GM12878 (cell line): Measurements from ENCODE around the gene FALEC. TPM values are rescaled to one million over a fixed set of nuclear protein-coding genes. Genes with fewer than 3 reads are reported as not detected.

Experiments
- ATAC-seq: fragments of 200-7000 bp; cut with Tn5 transposase; 3 replicates; pipeline ENCODE4 v1.9.1; 2020; ENCODE audit warnings: mild to moderate bottlenecking, moderate library complexity
- BruUV-seq: library from RNA; stranded (reverse); fragments of 400-500 nt; replicated peaks from 2 replicates; lab custom pipeline; 2021; lab: Mats Ljungman, UMichigan
- CTCF ChIA-PET: fragments of 300-600 bp; sonication (Branson Sonifier 250); formaldehyde crosslinking; extraction: SDS; loops from one replicate; lab custom pipeline; 2021; ENCODE audit warnings: inconsistent platforms; lab: Yijun Ruan, JAX
- POLR2A ChIA-PET: fragments of 350-600 bp; formaldehyde crosslinking; extraction: SDS; loops from one replicate; lab custom pipeline; 2021; ENCODE audit warnings: inconsistent platforms; lab: Charles Lee
- RAD21 ChIA-PET: fragments of 300-600 bp; sonication (Branson Sonifier 250); formaldehyde crosslinking; loops from one replicate; lab custom pipeline; 2023; ENCODE audit warnings: antibody characterized with exemption; ENCODE audit not compliant: unreplicated experiment; lab: Charles Lee
- SMC1A ChIA-PET: fragments of 300-600 bp; sonication (Branson Sonifier 250); formaldehyde crosslinking; loops from one replicate; lab custom pipeline; 2023; ENCODE audit not compliant: unreplicated experiment, uncharacterized antibody; lab: Charles Lee
- DNase-seq: peaks from one replicate; pipeline ENCODE4 v3.0.0-alpha.2; 2011; ENCODE audit warnings: low read depth, low spot score
- FAIRE-seq: peaks from 3 replicates; lab custom pipeline; 2011; peaks lifted over from hg19 to GRCh38; lab: Jason Lieb, UNC
- H2AFZ ChIP-seq: 2 replicates; pipeline ENCODE4 v1.6.0; 2011; ENCODE audit warnings: low read depth, low read length, control low read depth; ENCODE audit not compliant: control insufficient read depth
- H3K27ac ChIP-seq: 2 replicates; pipeline ENCODE4 v1.5.1; 2011; ENCODE audit warnings: control low read depth; ENCODE audit not compliant: control insufficient read depth, insufficient read depth
- H3K27me3 ChIP-seq, 2 experiments: replicated peaks in 1 of 2; 2 replicates each; pipeline versions ENCODE4 v1.6.0 to v1.6.1; 2011; ENCODE audit warnings: low read length in 1 of 2; ENCODE audit not compliant: control insufficient read depth in 2 of 2, insufficient read depth in 2 of 2
- H3K36me3 ChIP-seq, 2 experiments: 2 replicates each; pipeline ENCODE4 v1.5.1; 2011; ENCODE audit warnings: low read length in 1 of 2; ENCODE audit not compliant: control insufficient read depth in 2 of 2, insufficient read depth in 2 of 2
- H3K4me1 ChIP-seq: 2 replicates; pipeline ENCODE4 v1.6.1; 2011; ENCODE audit warnings: mild to moderate bottlenecking, low read length, moderate library complexity, mixed read lengths; ENCODE audit not compliant: control insufficient read depth, insufficient read depth
- H3K4me2 ChIP-seq: 2 replicates; pipeline ENCODE4 v1.6.0; 2011; ENCODE audit warnings: control low read depth; ENCODE audit not compliant: control insufficient read depth, insufficient read depth
- H3K4me3 ChIP-seq: fragments of 200-600 bp; sonication (generic); 2 replicates; pipeline ENCODE4 v1.5.1; 2016
- H3K79me2 ChIP-seq: 2 replicates; pipeline ENCODE4 v1.6.0; 2011; ENCODE audit warnings: low read length; ENCODE audit not compliant: control insufficient read depth, insufficient read depth
- H3K9ac ChIP-seq: 2 replicates; pipeline ENCODE4 v1.8.0; 2011; ENCODE audit warnings: low read length, control low read depth, mixed read lengths; ENCODE audit not compliant: control insufficient read depth, insufficient read depth
- H3K9me3 ChIP-seq: replicated peaks from 3 replicates; pipeline ENCODE4 v1.5.1; 2011; ENCODE audit warnings: mild to moderate bottlenecking, low read length; ENCODE audit not compliant: control insufficient read depth, insufficient read depth
- H4K20me1 ChIP-seq: 2 replicates; pipeline ENCODE4 v1.6.0; 2011; ENCODE audit not compliant: control insufficient read depth, insufficient read depth
- EGR1 ChIP-seq, 2 experiments: IDR thresholded peaks; 1 replicate in 1 of 2; 2 replicates in 1 of 2; pipeline ENCODE4 v1.6.1; 2011 to 2012; ENCODE audit warnings: low read depth in 2 of 2, low read length in 2 of 2, borderline replicate concordance in 1 of 2, mild to moderate bottlenecking in 1 of 2, moderate library complexity in 1 of 2
- IRF4 ChIP-seq: IDR thresholded peaks from 2 replicates; pipeline ENCODE4 v1.6.1; 2011; ENCODE audit warnings: low read depth, low read length
- NR2C2 ChIP-seq: IDR thresholded peaks from 2 replicates; pipeline ENCODE4 v1.6.1; 2011; ENCODE audit warnings: borderline replicate concordance, low read depth; ENCODE audit not compliant: control insufficient read depth, insufficient read length
- PAX5 ChIP-seq: IDR thresholded peaks from 2 replicates; pipeline ENCODE4 v1.6.1; 2011; ENCODE audit warnings: low read depth, low read length, borderline replicate concordance
- POLR2A ChIP-seq: IDR thresholded peaks from 2 replicates; pipeline ENCODE4 v1.6.1; 2011; ENCODE audit warnings: low read depth, mild to moderate bottlenecking, low read length
- SUZ12 ChIP-seq: fragments of 200-600 bp; sonication (generic); IDR thresholded peaks from one replicate; pipeline ENCODE4 v1.6.1; 2018; ENCODE audit warnings: antibody characterized with exemption, mild to moderate bottlenecking; ENCODE audit not compliant: unreplicated experiment
- WGBS: methylation state at CpG from one replicate; pipeline ENCODE4 v1.1.6; 2016; ENCODE audit warnings: low lambda C conversion rate; ENCODE audit not compliant: insufficient replicate concordance, insufficient coverage; ENCODE audit errors: missing lambda C conversion rate; 5-methylcytosine and 5-hydroxymethylcytosine counted together
- in situ Hi-C: fragments of 300-500 bp; cut with MboI; formaldehyde crosslinking; loops from 9 replicates; pipeline ENCODE4 v1.14.3; 2018; ENCODE audit warnings: mixed read lengths
- intact Hi-C: fragments of 100-400 bp; cut with micrococcal nuclease; formaldehyde crosslinking; loops from one replicate; pipeline ENCODE4 v1.14.2; 2022; ENCODE audit not compliant: unreplicated experiment
- polyA plus RNA-seq, 11 experiments: library from polyadenylated mRNA; depleted of rRNA in 4 of 11; unstranded in 6 of 11; stranded (reverse) in 5 of 11; fragments of >200 nt; fragmentation: Nextera tagmentation in 4 of 11; fragmentation: Illumina TruSeq in 1 of 11; extraction: Ambion mirVana in 4 of 11; extraction: Trizol in 1 of 11; gene quantifications; 1 replicate in 1 of 11; 2 replicates in 10 of 11; pipeline versions ENCODE4 v1.2.1 to v1.2.3, GENCODE V29; 2011 to 2016; ENCODE audit warnings: inconsistent platforms in 2 of 11, missing spikeins in 2 of 11, low read depth in 1 of 11
- total RNA-seq, 4 experiments: library from RNA; depleted of rRNA in 3 of 4; stranded (reverse); fragments of >200 nt in 3 of 4; fragmentation: Illumina TruSeq in 1 of 4; extraction: Trizol in 1 of 4; gene quantifications; 2 replicates each; pipeline versions ENCODE4 v1.2.1 to v1.2.3, GENCODE V29; 2013 to 2021

FALEC gene
- total and polyA plus RNA-seq, 10 of the 15 experiments (the other 5 are each of a cell fraction or from before 2014, with no cell fraction given), result 0.21 to 0.71 (median 0.32) TPM; not detected in 3

GRCh38 chr1:150554086-150554452 is 38.5 kb downstream of the FALEC start:
- Histone ChIP-seq H3K9me3 (no peaks in the 10 kb centered on the region), H3K4me3 (no peak overlapping the region), H3K36me3 (no peaks in the 10 kb centered on the region), H3K27ac (no peak overlapping the region), H3K79me2 (no peaks in the 10 kb centered on the region)
- WGBS, result 73% methylated on average over 8 of the region's 8 CpGs
- no peak for FAIRE-seq
- intact Hi-C loops, result no loop called here
- TF ChIP-seq EGR1 (IDR thresholded peaks at IDR 0.05; ENCODE audit: borderline replicate concordance in 1 of 2, low read depth in 2 of 2, low read length in 2 of 2) (no peak), IRF4 (no peak), NR2C2 (no peak)
- TF ChIP-seq, all 136 proteins: peak for 0
- DNase-seq (no peak), ATAC-seq (no peak)
- in situ Hi-C loops, result no loop called here
- POLR2A ChIA-PET, result no interaction called here
- H4K20me1 ChIP-seq, result no peaks in the 10 kb centered on the region
- H3K4me2 ChIP-seq, result no peak overlapping the region
- RAD21 ChIA-PET, result no interaction called here
- BruUV-seq, result no TSS peak
- SMC1A ChIA-PET, result no interaction called here
- no peak overlapping the region for H3K9ac ChIP-seq
- H3K27me3 ChIP-seq, result no peaks in the 10 kb centered on the region; a peak in 1 of 4 replicates
- H3K4me1 ChIP-seq, result no peaks in the 10 kb centered on the region
- CTCF ChIA-PET, result no interaction called here
- H2AFZ ChIP-seq, result no peak overlapping the region

- ChIA-PET CTCF (interaction anchor here (0.6 kb wide), 2 partner anchors 19 to 33 kb away, joined by 3 to 4 read pairs; no protein-coding TSS in a partner anchor), RAD21 (no interaction called here), SMC1A (no interaction called here), POLR2A (no interaction called here)
- no peak overlapping the region for H2AFZ ChIP-seq
- peaks cover 5% of the 10 kb centered on the region; the same call in 1 of the 2 replicates for H3K4me1 ChIP-seq
- peak; percentile 59 for TF ChIP-seq POLR2A
- no peak for TF ChIP-seq SUZ12
- no peak for TF ChIP-seq EGR1 (IDR thresholded peaks at IDR 0.05; ENCODE audit: borderline replicate concordance in 1 of 2, low read depth in 2 of 2, low read length in 2 of 2)
- TF ChIP-seq PAX5, result no peak
- ATAC-seq, result no peak
- no peaks in the 10 kb centered on the region for H3K36me3 ChIP-seq
- FAIRE-seq, result no peak
- intact Hi-C loops, result no loop called here
- in situ Hi-C loops, result no loop called here
- BruUV-seq, result no TSS peak
- no peak overlapping the region for H3K4me3 ChIP-seq
- H3K9ac ChIP-seq, result no peak overlapping the region
- no peak overlapping the region for H3K4me2 ChIP-seq
- H3K79me2 ChIP-seq, result peaks cover under 1% of the 10 kb centered on the region
- no peaks in the 10 kb centered on the region; a peak in 1 of 4 replicates for H3K27me3 ChIP-seq
- WGBS, result 86% methylated on average over 19 of the region's 19 CpGs
- no peaks in the 10 kb centered on the region for H4K20me1 ChIP-seq
- no peak overlapping the region for H3K27ac ChIP-seq
- no peak for DNase-seq
- H3K9me3 ChIP-seq, result no peaks in the 10 kb centered on the region
Measured at GRCh38 chr1:150555198-150555970, 39.8 kb downstream of the FALEC start.
